Esophagus squamous epithelium (tissue), 4 donors: ENCODE measurements around the gene MAN2A1.

Source experiments
- POLR2A ChIP-seq, 4 donors: fragments of 450-650 bp; IDR thresholded peaks; one replicate each; pipeline ENCODE4 v1.6.1; 2017; ENCODE audit warnings: antibody characterized with exemption in 4 of 4, mild to moderate bottlenecking in 4 of 4, moderate library complexity in 3 of 4
- TF ChIP-seq, protein P1 (sequence below), 6 experiments: fragments of 450-650 bp in 4 of 6; fragments of 200-600 bp in 2 of 6; sonication (generic) in 2 of 6; IDR thresholded peaks; one replicate each; pipeline ENCODE4 v1.5.1; 2016 to 2019; ENCODE audit warnings: antibody characterized with exemption in 6 of 6, mild to moderate bottlenecking in 4 of 6, moderate library complexity in 4 of 6

DNA sequence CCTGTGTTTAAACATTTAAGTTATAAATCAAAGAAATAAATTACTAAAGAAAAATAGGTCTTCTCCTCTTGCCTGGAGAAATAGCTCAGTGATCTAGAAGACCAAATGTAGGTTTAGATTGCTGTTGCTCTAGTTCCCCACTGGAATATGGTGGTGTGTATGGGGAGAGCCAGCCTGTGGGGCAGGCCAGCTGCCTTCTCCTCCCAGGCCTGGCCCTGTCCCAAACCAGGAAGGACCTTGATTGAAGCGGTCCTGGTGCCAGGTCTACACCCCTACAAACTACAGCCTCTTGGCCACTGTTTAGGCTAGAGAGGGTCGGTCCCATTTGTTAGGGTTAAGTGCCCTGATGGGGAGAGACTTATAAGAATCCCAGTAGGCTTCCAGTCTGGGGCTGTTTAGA, 35.4 kb downstream of the MAN2A1 start:
- TF ChIP-seq, protein P1, sequence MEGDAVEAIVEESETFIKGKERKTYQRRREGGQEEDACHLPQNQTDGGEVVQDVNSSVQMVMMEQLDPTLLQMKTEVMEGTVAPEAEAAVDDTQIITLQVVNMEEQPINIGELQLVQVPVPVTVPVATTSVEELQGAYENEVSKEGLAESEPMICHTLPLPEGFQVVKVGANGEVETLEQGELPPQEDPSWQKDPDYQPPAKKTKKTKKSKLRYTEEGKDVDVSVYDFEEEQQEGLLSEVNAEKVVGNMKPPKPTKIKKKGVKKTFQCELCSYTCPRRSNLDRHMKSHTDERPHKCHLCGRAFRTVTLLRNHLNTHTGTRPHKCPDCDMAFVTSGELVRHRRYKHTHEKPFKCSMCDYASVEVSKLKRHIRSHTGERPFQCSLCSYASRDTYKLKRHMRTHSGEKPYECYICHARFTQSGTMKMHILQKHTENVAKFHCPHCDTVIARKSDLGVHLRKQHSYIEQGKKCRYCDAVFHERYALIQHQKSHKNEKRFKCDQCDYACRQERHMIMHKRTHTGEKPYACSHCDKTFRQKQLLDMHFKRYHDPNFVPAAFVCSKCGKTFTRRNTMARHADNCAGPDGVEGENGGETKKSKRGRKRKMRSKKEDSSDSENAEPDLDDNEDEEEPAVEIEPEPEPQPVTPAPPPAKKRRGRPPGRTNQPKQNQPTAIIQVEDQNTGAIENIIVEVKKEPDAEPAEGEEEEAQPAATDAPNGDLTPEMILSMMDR (IDR thresholded peaks at IDR 0.05), result no peak
- no peak for TF ChIP-seq POLR2A (IDR thresholded peaks at IDR 0.05)
